Osteocyte (in vitro differentiated cells): ENCODE measurements around the gene ANAPC16. TPM values are rescaled to one million over a fixed set of nuclear protein-coding genes. Genes with fewer than 3 reads are reported as not detected.

Source experiments
- DNase-seq: peaks from one replicate; pipeline ENCODE4 v3.0.0; 2021; ENCODE audit warnings: mixed read lengths; ENCODE audit not compliant: unreplicated experiment; ENCODE audit errors: extremely low spot score
- H3K27ac Mint-ChIP-seq: one replicate; pipeline ENCODE4 v1.8.0; 2021; ENCODE audit warnings: mild to moderate bottlenecking, mixed read lengths; ENCODE audit not compliant: unreplicated experiment
- H3K27me3 Mint-ChIP-seq: one replicate; pipeline ENCODE4 v1.8.0; 2021; ENCODE audit warnings: mixed read lengths; ENCODE audit not compliant: unreplicated experiment
- H3K36me3 Mint-ChIP-seq: one replicate; pipeline ENCODE4 v1.8.0; 2021; ENCODE audit warnings: mixed read lengths; ENCODE audit not compliant: unreplicated experiment
- H3K4me1 Mint-ChIP-seq: one replicate; pipeline ENCODE4 v1.8.0; 2021; ENCODE audit warnings: mixed read lengths; ENCODE audit not compliant: unreplicated experiment
- H3K4me3 Mint-ChIP-seq: one replicate; pipeline ENCODE4 v1.8.0; 2021; ENCODE audit warnings: mild to moderate bottlenecking, moderate library complexity, mixed read lengths; ENCODE audit not compliant: unreplicated experiment
- H3K9me3 Mint-ChIP-seq: one replicate; pipeline ENCODE4 v1.8.0; 2021; ENCODE audit warnings: mixed read lengths; ENCODE audit not compliant: unreplicated experiment
- total RNA-seq: library from RNA; stranded (reverse); gene quantifications from 2 replicates; pipeline ENCODE4 v1.2.1, GENCODE V29; 2021
- TF ChIP-seq, protein P1 (sequence below): fragments of 200-600 bp; sonication (generic); IDR thresholded peaks from 2 replicates; pipeline ENCODE4 v1.5.0; 2021; ENCODE audit warnings: antibody characterized with exemption, mild to moderate bottlenecking, moderate library complexity

The ANAPC16 gene
- total RNA-seq, 1 donor from 2014 or later, result 70.3 TPM

DNA sequence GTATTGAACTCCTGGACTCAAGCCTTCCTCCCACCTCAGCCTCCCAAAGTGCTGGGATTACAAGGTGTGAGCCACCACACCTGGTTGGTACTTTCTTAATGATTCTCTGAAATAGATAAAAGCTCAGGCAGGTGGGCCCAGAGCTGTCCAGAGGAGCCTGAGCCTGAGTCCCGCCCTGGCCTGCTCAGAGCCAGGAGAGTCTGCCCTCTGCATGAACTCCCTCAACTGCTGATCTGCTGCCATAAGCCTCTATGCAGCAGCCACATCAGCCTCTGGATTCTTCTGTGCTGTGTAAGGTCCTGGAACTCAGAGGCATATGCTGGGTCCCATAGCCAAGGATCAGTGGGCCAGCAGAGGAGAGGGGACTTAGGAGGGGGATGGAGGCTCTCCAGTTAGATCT lies 34.9 kb downstream of the ANAPC16 start:
- no peaks in the 10 kb centered on the region for H3K9me3 Mint-ChIP-seq
- peak overlapping the region; percentile 80 for H3K27ac Mint-ChIP-seq
- H3K4me3 Mint-ChIP-seq, result peak overlapping the region; percentile 14
- TF ChIP-seq, protein P1, sequence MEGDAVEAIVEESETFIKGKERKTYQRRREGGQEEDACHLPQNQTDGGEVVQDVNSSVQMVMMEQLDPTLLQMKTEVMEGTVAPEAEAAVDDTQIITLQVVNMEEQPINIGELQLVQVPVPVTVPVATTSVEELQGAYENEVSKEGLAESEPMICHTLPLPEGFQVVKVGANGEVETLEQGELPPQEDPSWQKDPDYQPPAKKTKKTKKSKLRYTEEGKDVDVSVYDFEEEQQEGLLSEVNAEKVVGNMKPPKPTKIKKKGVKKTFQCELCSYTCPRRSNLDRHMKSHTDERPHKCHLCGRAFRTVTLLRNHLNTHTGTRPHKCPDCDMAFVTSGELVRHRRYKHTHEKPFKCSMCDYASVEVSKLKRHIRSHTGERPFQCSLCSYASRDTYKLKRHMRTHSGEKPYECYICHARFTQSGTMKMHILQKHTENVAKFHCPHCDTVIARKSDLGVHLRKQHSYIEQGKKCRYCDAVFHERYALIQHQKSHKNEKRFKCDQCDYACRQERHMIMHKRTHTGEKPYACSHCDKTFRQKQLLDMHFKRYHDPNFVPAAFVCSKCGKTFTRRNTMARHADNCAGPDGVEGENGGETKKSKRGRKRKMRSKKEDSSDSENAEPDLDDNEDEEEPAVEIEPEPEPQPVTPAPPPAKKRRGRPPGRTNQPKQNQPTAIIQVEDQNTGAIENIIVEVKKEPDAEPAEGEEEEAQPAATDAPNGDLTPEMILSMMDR, result no peak
- DNase-seq, result no peak
- no peaks in the 10 kb centered on the region for H3K27me3 Mint-ChIP-seq
- H3K4me1 Mint-ChIP-seq, result peaks cover 70% of the 10 kb centered on the region
- H3K36me3 Mint-ChIP-seq, result no peaks in the 10 kb centered on the region

DNA sequence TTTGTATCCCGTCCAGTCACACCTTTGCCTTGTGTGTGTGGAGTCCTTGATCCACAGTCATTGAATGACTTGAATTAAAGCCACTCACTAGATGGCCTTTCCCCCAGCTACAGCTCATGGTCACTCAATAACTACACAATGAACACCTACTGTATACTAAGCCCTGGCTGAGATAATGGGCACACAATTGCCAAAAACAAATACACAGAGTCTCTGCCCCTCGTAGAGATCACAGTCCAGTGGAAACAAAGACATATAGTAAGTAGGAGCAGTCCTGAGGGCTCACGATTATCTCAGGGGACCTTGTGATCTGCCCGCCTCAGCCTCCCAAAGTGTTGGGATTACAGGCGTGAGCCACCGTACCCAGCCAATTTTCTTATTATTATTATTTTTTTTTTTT lies 35.8 kb downstream of the ANAPC16 start:
- Mint-ChIP-seq H3K4me1 (peaks cover 71% of the 10 kb centered on the region), H3K27me3 (no peaks in the 10 kb centered on the region), H3K4me3 (no peak overlapping the region), H3K9me3 (no peaks in the 10 kb centered on the region), H3K27ac (peak overlapping the region; percentile 2), H3K36me3 (no peaks in the 10 kb centered on the region)
- DNase-seq, result no peak
- TF ChIP-seq, protein P1, result no peak

DNA sequence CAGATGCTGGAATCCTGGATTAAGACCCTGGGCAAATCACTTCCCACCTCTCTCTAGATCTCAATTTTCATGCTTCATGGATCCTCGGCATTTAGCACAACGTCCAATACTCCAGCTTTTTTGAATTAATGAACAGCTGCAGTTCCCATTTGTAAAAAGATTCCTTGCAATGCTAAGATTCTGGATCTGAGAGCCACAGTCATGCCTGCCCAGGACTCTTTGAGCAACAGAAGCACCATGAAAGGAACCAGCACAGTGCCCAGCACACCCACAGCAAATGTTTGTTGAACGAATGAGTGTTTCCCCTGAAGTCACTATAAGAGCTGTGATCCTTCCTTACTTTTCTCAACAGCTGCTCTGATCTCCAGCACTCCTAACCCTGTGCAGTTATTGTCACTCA lies 37.2 kb downstream of the ANAPC16 start:
- Mint-ChIP-seq H3K27me3 (no peaks in the 10 kb centered on the region), H3K9me3 (no peaks in the 10 kb centered on the region), H3K4me3 (no peak overlapping the region), H3K4me1 (peaks cover 68% of the 10 kb centered on the region), H3K27ac (peak overlapping the region; percentile 68), H3K36me3 (no peaks in the 10 kb centered on the region)
- DNase-seq, result no peak
- TF ChIP-seq, protein P1, result no peak

DNA sequence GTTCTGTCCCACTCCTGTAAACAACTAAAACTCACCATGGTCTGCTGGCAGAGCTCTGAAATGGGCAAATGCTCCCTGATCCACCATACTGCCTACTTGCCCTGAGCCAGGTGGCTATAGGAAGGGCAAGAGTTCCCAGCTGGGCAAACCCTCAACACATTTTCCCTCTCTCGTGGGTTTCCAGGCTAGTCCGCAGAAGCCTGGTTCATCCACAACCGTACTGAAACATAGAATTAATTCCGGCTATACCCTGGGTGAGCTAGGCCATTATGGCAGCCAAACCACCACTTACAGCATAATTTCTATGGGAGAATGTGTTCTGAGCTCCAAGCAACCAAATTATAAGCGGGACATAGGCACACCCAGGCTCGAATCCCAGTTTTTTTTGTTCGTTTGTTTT lies 37.8 kb downstream of the ANAPC16 start:
- no peak for DNase-seq
- peak overlapping the region; percentile 68 for H3K27ac Mint-ChIP-seq
- peaks cover 67% of the 10 kb centered on the region for H3K4me1 Mint-ChIP-seq
- no peaks in the 10 kb centered on the region for H3K36me3 Mint-ChIP-seq
- H3K27me3 Mint-ChIP-seq, result no peaks in the 10 kb centered on the region
- H3K4me3 Mint-ChIP-seq, result no peak overlapping the region
- TF ChIP-seq, protein P1, result no peak
- H3K9me3 Mint-ChIP-seq, result no peaks in the 10 kb centered on the region

DNA sequence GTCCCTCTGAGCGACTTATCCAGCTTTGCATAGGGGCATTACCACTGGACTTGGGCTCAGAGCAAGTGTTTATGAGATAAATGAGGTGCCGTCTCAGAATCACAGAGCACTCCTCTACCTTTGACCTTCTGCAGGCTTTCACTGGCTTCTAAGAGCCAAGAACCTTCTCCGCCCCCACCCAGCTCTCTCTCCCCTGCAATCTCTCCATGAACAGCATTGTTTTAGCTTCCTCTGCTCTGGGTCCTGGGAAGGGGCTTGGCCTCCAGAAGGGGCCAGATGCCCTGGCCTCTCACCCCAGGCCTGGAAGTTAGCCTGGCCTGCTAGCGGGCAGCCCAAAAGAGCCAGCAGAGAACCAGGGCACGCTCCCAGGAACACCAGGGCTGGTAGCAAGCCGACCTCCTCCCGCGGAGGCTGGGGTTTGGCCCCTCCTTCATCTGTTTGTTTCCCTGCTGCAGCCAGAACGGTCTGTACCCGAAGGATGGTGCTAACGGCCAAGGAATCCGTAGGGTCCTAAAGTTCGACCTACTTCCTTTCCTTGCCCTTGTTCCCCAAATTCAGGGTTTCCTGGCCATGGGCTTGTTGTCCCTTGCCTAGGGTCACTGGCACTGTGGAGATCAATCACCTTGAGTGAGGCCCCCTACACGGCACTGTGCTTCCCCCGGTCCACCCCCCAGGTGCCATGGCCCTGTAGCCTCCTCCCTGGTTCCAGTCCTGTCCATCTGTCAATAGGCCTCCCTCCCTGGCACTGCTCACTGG lies 39.2 kb downstream of the ANAPC16 start:
- DNase-seq, result peak; percentile 85
- Mint-ChIP-seq H3K36me3 (no peaks in the 10 kb centered on the region), H3K4me1 (peaks cover 74% of the 10 kb centered on the region)

More for the DNA sequence above, 39.2 kb downstream of the ANAPC16 start:
- no peaks in the 10 kb centered on the region for H3K9me3 Mint-ChIP-seq
- H3K4me3 Mint-ChIP-seq, result peak overlapping the region; percentile 55
- H3K27me3 Mint-ChIP-seq, result no peaks in the 10 kb centered on the region
- peak overlapping the region; percentile 97 for H3K27ac Mint-ChIP-seq
- TF ChIP-seq, protein P1, result peak; percentile 11
